GM18517 (cell line): ENCODE data around the gene SDF4.
"Not testable (repeated sequence)": the region's sequence is repeated elsewhere in the genome, so short reads cannot be mapped to it uniquely, and the experiment has no call there.

ENCODE experiments used
- ATAC-seq: cut with Tn5 transposase; IDR thresholded peaks from one replicate; pipeline ENCODE4 v1.9.1; 2021; ENCODE audit warnings: mild to moderate bottlenecking, moderate library complexity; ENCODE audit not compliant: unreplicated experiment

Gene SDF4

GRCh38 chr1:1199961-1200875 lies 31.6 kb downstream of the SDF4 start:
- ATAC-seq, result no peak

DNA sequence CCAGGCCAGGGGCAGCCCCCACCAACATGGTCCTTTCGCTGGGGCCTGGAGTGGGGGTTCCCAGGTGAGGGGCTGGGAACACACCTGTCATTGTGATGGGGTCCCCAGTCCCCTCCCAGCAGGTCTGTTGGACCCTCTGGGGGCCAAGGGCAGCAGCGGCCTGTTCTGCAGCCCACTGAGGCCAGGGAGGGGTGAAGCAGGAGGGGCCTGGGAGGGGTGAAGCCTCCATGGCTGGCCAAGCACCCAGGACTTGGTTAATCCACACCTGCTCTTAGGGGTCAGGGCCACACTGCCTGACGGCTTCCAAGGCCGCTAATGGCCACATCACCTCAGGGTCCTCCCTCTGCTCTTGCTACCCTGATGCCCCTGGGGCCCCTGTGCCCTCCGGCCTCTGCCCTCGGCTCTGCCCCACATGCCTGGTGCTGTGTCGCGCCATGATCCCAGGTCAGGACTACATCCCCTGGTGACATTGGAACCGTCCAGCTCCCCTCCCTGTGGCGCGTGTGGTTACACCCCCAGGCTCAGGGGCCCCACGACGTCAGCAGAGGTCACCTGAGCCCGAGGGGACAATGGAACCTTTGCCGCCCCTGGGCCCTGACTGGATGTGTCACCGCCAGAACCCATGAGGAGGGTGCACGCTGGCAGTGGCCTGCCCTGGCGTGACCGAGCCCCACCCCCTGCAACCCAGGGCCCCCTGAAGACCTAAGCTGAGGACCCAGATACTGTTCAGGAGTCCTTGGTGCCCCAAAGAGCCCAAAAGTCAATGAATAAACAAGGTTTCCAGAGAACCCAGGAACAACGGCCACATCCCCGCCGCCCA lies 32.5 kb downstream of the SDF4 start:
- ATAC-seq, result no peak

DNA sequence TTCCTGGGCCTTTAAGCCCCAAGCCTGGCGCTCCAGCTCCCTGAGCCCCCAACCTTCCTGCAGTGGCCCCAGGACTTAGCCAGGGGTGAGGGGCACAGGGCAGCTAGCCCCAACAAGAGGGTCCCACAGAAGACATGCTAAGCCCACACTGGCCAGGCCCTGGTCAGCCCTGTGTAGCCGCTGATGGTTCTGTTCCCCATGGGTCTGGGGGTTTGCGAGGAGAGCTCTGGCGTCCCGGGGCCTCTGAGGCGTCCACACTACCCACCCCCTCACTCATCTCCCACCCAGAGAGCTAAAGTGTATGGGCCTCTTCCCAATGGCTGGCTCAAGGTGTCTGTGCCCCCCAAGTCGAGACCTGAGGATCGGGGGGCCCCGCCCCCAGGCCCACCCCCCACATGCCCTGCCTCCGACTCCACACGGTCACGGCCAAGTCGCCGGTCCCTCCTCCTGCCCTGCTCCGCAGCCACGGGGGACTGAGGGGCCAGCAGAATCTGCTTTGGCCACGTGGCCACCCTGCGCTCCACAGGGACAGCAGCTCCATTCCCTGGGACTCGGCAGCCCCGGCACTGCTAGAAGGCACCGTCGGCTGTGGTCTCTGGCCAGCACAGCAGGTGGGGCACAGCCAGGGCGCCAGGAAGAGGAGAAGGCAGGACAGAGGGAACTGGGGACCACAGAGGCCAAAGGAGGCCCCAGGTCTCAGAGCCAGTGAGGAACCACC lies 33.2 kb downstream of the SDF4 start:
- ATAC-seq, result no peak

DNA sequence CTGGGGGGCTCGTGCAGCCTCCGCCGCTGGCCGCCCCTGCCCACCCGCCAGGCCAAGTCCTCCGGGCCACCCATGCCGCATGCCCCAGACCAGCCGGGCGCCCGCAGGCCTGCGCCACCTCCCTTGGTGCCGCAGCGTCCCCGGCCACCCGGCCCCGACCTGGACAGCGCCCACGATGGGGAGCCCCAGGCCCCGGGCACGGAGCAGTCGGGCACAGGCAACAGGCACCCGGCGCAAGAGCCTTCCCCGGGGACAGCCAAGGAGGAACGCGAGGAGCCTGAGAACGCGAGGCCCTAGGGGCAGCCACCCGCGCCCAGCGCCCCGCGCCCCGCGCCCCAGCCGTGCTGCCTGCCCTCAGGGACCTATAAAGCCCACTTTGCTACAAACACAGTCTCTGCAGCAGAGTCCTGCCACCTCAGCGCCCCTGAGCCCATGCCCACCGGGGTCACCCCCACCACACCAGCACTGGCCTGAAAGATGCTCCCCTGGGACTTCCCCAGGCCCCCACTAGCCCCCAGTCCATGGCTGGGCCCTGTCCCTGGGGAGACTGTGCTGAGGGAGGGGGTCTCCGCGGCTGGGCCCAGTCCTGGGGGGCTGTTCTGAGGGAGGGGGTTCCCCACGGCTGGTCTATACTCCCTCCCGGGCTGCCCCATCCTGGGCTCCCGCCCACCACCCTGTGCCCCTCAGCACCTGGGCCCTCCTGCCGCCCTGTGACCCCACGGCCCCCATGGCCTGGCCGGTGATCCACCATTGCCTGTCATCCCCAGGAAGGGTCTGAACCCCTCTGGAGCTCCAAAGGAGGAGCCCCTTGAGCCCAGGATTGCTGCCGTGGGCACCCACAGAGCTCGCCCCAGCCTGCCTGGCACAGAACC lies 34.0 kb downstream of the SDF4 start:
- no peak for ATAC-seq

- no peak for ATAC-seq
Measured at GRCh38 chr1:1197188-1197500, 34.7 kb downstream of the SDF4 start.

- ATAC-seq, result no peak
Measured at GRCh38 chr1:1196431-1197187, 35.2 kb downstream of the SDF4 start.

- ATAC-seq, result not testable (repeated sequence)
Measured at GRCh38 chr1:1195726-1196125, 36.1 kb downstream of the SDF4 start.

DNA sequence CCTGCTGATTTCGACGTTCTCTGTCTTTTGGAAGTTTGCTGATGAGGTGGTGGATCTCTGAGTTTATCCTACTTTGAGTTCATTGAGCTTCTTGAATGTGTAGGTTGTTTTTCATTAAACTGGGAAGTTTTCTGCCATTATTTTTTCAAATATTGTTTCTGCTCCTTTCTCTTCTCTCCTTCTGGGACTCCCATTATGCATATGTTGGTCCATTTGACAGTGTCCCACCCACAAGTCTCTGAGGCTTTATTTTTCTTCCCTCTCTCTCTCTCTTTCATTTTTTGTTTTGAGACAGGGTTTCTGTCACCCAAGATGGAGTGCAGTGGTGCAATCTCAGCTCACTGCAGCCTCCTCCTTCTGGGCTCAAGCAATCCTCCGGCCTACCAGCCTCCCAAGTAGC lies 37.1 kb downstream of the SDF4 start:
- ATAC-seq, result no peak

DNA sequence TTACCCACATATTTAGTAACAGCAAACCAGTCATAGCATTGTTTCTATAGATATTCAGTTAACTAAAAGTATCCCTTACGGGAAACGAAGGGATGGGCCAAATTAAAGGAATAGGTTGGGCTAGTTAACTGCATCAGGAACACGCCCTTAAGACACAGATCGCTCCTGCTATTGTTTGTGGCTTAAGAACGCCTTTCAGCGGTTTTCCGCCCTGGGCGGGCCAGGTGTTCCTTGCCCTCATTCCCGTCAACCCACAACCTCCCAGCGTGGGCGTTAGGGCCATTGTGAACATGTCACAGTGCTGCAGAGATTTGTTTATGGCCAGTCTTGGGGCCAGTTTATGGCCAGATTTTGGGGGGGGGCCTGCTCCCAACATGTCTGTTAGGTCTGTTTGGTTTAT lies 40.1 kb downstream of the SDF4 start:
- ATAC-seq, result no peak

DNA sequence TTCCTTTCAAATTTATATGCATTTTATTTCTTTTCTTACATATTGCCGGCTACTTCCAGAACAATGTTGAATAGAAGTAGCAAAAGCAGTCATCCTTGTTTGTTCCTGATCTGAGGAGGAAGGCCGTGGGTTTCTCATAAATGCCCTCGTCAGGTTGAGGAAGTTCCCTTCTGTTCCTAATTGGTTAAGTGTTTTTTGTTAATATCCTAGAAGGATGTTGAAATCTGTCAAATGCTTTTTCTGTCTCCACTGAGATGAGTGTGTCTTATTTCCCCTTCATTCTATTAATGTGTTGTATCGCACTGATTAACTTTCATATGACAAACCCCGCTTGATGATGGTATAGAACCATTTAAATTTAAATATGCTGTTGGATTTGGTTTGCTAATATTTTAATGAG lies 42.7 kb downstream of the SDF4 start:
- no peak for ATAC-seq

DNA sequence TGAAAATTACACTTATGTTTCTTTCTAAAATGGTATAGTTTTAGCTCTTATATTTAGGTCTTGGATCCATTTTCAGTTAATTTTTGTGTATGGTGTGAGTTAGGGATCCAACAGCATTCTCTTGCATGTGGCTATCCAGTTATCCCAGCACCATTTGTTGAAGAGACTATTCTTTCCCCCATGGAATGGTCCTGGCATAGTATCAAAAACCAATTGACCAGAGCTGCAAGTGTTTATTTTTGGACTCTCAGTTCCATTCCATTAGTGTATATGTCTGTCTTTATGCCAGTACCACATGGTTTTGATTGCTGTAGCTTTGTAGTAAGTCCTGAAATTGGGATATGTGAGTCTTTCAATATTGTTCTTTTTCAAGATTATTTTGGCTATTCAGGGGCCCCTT lies 43.9 kb downstream of the SDF4 start:
- ATAC-seq, result no peak

- ATAC-seq, result no peak
Measured at GRCh38 chr1:1185101-1185765, 46.6 kb downstream of the SDF4 start.

- ATAC-seq, result no peak
Measured at GRCh38 chr1:1183833-1184775, 47.7 kb downstream of the SDF4 start.

DNA sequence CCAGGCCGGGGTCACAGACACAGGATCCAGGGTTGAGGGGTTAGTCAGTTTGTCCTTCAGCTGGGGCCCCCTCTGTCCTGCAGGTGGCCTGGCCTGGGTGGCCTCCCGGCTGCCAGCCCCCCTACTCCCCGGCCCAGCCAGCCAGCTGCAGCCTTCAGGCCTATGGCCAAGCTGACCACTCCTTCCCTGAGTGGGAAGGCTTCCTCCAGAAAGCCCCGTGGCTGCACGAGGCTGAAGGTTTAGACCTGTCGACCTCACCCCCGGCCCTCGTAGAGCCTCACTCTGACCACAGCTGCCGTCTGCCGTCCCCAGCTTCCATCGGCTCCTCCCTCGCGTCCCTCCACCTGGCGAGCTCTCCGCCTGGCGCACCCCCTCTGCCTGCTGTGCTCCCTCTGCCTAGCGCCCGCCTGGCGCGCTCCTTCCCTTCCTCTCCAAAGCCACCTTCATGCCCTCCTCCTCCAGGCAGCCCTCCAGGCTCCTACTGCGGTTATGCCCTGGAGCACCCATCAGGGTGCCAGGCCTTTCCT lies 48.5 kb downstream of the SDF4 start:
- no peak for ATAC-seq

DNA sequence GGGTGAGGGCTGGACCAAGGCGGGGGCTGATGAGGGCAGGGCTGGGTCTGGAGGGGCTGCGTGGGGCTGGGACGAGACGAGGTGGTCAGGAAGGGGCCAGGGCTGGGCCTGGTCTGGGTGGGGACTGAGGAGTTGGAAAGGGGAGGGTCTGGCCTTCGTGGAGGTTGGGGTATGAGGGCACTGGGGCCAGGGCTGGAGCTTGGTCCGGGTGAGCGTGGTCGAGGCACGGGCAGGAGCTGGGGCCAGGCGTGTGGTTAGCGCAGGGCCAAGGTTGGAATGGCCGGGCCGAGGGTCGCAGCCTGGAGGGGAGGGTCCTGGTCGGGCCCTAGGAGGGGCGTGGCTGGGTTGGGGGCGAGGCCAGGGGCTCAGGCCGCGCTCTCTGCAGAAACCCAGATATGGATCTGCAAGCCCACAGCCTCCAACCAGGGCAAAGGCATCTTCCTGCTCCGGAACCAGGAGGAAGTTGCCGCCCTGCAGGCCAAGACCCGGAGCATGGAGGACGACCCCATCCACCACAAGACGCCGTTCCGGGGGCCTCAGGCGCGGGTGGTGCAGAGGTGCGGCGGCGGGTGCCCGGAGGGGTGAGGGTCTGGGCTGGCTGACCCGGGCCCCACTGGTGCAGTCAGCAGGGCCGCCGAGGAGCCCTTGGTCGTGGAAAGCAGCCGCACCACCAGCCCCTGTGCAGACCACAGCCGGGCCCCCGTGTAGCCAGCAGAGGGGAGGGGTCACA lies 49.1 kb downstream of the SDF4 start:
- no peak for ATAC-seq

GRCh38 chr1:1181938-1182410 lies 49.8 kb downstream of the SDF4 start:
- ATAC-seq, result no peak
